Measurements from ENCODE around the gene TNFSF10.
"Not testable (repeated sequence)": the region's sequence is repeated elsewhere in the genome, so short reads cannot be mapped to it uniquely, and the experiment has no call there.

TNFSF10 gene

DNA sequence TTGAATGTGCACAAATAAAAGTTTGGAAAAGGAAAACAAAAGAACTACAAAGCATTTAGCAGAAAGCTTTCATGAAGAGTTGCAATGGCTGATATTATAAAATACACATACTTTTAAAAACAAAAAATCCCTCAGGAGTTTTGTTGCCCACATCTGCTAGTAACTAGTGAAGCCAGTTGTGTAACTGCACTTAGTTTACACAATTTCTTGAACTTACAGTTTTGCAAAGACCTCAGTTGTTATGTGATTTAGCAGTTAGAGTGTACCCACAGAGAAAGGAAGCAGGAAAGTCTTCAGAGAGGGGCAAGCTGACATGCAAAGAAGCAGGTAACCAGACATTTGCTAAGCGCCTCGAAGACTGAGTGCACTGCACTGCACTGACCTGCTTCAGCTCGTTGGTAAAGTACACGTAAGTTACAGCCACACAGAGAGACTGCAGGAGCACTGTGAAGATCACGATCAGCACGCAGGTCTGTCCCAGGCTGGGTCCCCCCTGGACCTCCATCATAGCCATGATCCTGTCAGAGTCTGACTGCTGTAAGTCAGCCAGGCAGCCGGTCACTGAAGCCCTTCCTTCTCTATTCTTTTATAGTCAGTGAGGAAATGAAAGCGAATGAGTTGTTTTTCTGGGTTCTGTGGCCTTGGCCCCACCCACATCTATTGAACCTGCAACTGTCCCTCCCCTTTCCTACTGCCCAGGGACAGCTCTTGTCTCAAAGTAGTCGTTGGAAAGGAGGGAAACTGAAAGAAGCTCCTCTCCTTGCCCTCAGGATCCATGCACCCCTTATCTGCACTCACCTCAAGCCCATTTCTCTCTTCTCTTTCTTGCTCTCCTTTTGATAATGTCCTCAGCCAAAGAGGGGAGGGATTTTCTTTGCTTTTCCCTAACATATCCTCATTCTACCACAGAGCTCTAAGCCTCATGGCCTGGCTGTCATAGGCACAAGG lies at the start of gene TNFSF10:
TNFSF10 (minus strand) TSS at position 560 of the 948 bp plus-strand sequence; CDS start at position 514, 46 bp downstream.
- DNase-seq (ENCODE audit: low read depth), result peak; percentile 28
- TF ChIP-seq, protein P1, sequence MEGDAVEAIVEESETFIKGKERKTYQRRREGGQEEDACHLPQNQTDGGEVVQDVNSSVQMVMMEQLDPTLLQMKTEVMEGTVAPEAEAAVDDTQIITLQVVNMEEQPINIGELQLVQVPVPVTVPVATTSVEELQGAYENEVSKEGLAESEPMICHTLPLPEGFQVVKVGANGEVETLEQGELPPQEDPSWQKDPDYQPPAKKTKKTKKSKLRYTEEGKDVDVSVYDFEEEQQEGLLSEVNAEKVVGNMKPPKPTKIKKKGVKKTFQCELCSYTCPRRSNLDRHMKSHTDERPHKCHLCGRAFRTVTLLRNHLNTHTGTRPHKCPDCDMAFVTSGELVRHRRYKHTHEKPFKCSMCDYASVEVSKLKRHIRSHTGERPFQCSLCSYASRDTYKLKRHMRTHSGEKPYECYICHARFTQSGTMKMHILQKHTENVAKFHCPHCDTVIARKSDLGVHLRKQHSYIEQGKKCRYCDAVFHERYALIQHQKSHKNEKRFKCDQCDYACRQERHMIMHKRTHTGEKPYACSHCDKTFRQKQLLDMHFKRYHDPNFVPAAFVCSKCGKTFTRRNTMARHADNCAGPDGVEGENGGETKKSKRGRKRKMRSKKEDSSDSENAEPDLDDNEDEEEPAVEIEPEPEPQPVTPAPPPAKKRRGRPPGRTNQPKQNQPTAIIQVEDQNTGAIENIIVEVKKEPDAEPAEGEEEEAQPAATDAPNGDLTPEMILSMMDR (IDR thresholded peaks at IDR 0.05; ENCODE audit: low read length, missing control alignments), result no peak
- H3K4me3 ChIP-seq (replicated peaks; ENCODE audit: low read depth, low read length), result peak within 1 kb of the TSS; percentile 42

DNA sequence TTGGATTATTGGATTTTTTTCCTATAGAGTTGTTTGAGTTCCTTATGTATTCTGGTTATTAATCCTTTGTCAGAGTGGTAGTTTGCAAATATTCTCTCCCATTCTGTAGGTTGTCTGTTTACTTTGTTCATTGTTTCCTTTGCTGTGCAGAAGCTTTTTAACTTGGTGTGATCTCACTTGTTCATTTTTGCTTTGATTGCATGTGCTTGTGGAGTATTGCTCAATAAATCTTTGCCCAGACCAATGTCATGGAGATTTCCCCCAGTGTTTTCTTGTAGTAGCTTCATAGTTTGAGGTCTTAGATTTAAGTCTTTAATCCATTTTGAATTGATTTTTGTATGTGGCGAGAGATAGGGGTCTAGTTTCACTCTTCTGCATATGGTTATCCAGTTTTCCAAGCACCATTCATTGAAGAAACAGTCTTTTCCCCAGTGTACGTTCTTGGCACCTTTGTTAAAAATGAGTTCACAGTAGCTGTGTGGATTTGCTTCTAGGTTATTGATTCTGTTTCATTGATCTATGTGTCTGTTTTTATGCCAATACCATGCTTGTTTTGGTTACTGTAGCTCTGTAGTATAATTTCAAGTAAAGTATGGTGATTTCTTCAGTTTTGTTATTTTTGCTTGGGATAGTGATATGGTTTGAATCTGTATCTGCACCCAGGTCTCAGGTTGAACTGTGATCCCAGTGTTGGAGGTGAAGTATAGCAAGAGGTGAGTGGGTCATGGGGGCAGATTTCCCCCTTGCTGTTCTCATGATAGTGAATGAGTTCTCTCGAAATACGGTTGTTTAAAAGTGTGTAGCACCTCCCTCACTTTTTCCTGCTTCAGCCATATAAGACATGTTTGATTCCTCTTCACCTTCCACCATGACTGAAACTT lies 46.1 kb upstream of the TNFSF10 start:
- no peak overlapping the region for H3K4me3 ChIP-seq (replicated peaks; ENCODE audit: low read depth, low read length)
- TF ChIP-seq, protein P1 (IDR thresholded peaks at IDR 0.05; ENCODE audit: low read length, missing control alignments), result no peak
- peak; percentile 46 for DNase-seq (ENCODE audit: low read depth)

DNA sequence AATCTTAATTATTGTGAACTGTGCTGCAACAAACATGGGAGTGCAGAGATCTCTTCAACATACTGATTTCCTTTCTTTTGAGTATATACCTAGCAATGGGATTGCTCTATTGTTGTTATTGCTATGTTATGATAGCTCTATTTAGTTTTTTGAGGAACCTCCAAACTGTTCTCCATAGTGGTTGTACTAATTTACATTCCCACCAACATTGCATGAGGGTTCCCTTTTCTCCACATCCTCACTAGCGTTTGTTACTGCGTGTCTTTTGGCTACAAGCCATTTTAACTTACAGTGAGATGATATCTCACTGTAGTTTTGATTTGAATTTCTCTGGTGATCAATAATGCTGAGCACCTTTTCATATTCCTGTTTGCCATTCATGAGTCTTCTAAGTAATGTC lies 45.5 kb upstream of the TNFSF10 start:
- no peak for DNase-seq (ENCODE audit: low read depth)
- H3K4me3 ChIP-seq (replicated peaks; ENCODE audit: low read depth, low read length), result no peak overlapping the region
- TF ChIP-seq, protein P1 (IDR thresholded peaks at IDR 0.05; ENCODE audit: low read length, missing control alignments), result no peak

DNA sequence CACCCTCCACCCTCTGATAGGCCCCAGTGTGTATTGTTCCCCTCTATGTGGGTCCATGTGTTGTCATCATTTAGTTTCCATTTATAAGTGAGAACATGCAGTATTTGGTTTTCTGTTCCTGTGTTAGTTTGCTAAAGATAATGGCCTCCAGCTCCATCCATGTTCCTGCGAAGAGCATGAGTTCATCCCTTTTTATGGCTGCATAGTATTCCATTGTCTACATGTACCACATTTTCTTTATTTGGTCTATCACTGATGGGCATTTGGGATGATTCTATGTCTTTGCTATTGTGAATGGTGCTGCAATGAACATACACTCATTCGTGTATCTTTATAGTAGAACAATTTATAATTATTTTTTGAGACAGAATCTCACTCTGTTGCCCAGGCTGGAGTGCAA lies 43.6 kb upstream of the TNFSF10 start:
- not testable (repeated sequence) for H3K4me3 ChIP-seq (replicated peaks; ENCODE audit: low read depth, low read length); DNase-seq (ENCODE audit: low read depth)

DNA sequence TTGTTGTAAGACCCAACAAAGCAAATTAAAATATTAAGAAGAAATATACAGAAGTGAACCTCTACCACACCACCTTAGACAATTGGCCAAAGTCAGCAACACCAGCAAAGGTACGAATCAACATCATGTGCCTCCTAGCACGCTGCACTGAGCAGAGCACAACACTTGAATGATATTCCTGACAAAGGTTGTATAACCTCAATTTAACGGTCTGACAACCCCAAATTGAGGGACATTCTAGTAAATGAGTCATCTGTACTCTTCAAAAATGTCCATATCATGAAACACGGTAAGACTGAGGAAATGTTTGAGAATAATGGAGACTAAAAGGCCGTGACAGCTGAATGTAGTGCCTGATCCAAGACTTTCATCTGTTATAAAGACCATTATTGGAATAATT lies 41.3 kb upstream of the TNFSF10 start:
- no peak overlapping the region for H3K4me3 ChIP-seq (replicated peaks; ENCODE audit: low read depth, low read length)
- no peak for DNase-seq (ENCODE audit: low read depth)
- TF ChIP-seq, protein P1 (IDR thresholded peaks at IDR 0.05; ENCODE audit: low read length, missing control alignments), result no peak

DNA sequence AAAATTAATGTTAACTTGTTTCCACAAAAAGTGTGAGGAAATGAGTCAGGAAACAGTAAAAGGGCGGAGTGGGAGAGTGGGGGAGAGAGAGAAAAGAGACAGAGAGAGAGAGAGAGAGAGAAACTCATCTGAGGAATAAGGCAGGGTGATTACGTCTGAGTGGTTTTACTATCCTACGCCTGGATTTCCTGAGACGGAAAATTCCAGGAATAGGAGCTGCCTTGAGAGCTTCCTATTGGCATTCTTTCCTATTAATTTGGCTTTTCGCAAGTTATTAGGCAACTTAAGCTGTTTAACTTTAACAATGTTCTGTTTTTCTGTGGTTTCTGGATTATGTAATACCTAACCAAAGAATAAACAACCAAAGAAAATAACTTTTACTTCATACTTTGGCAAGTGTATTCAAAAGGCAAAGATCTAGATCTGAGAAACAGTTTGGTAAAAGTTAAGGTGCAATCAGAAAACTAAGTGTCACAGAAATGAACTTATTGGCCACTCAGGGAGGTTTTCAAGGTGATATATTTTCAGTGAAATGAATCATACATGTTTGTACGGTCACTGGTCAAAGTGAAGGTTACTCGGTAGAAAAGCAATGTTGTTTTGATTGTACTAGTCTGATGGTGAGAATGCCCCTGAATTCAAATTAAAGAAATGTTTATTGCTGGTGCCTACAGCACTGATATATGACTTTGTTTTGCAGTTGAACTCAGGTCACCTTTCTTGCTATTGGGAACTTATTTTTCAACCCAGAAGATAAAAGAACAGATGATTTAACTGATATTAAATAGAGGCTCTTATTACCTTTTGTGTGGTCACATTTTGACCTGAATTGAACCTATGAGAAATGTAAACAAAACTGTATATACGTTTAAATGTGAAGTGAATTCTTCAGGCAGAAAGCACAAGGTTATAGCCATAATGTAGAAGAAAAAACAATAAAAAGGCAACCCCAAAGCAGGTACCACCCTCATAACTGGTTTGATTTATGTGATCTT lies 39.9 kb upstream of the TNFSF10 start:
- TF ChIP-seq, protein P1 (IDR thresholded peaks at IDR 0.05; ENCODE audit: low read length, missing control alignments), result no peak
- DNase-seq (ENCODE audit: low read depth), result peak; percentile 99
- peak overlapping the region; percentile 26 for H3K4me3 ChIP-seq (replicated peaks; ENCODE audit: low read depth, low read length)
